HG03342 (cell line): ENCODE results near the gene PRCP.
"Not testable (repeated sequence)": the region's sequence is repeated elsewhere in the genome, so short reads cannot be mapped to it uniquely, and the experiment has no call there.

Source experiments
- ATAC-seq: cut with Tn5 transposase; IDR thresholded peaks from one replicate; pipeline ENCODE4 v1.9.1; 2021; ENCODE audit warnings: mild to moderate bottlenecking, moderate library complexity; ENCODE audit not compliant: unreplicated experiment

Gene PRCP

DNA sequence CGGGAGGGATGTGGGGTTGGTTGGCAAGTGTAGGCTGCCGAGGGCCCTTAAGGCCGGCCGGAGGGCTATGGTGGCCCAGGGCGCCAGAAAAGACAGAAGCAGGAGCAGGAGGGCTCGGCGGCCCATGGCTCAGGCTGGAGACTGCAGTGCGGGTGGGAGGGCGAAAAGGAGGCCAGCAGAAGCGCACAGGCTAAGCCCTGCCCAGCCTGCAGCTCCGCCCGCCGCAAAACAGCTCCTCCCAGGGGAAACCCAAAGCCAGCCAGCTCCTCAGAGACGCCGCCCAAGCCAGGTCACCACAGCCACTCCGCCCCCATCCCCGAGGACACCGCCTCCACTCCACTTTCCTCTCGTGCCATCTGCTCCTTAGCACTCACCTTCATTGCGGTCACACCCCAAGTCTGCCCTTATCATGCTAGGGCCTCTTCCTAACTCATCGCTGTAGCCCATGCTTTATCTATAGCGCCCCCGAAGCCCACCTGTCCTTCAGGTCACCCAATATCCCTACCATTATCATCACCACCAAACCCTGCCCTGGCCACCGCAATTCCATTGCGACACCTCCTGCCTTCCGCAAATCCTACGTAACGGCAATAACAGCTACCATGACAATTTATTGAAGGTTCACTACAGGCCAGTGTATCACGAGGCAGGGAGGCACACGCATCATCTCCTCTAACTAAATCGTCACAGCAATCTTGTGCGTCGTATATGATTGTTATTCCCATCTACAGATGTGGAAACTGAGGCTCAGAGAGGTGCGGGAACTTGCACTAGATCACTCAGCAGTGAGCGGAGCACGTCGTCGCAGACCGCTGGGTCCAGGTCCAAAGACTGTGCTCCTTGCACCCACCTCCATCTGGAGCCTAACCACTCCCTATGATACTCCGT lies at the start of gene PRCP:
PRCP (minus strand) TSS at position 154 of the 888 bp plus-strand sequence; CDS start at position 126, 28 bp downstream.
- peak; percentile 75 for ATAC-seq

DNA sequence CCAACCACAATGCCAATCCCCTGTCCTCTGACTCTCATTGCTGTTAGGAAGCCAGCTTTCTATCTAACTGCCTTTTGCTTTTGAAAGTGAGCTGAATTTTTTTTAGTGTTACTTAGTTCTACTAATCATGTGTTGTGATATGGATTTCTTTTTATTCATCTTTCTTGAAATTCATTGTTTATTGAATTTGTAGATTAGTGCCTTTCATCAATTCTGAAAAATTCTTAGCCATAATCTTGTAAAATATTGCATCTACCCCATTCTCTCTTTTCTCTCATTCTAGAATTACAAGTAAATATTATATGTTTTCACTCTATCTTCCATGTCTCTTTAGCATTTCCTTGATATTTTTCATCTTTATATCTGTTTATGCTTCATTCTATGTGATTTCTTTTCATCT lies 49.1 kb upstream of the PRCP start:
- no peak for ATAC-seq

DNA sequence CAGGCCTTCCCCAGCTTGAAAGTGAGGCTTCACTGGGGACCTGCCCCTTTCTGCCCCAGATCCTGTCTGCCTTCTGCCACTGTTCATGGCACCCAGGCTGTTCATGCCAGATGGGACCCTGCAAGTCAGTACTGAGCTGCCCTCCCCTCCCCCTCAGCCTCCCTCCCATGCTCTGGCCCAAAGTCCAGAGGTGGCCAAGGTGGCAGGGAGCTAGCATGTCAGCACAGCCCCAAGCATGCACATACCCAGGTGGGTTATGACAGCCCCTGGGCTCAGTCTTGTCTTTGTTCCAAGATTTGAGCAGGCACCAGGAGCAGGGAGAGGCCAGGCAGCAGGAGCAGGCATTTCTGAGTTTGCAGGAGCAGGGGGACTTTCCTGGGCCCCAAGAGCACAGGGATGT lies 45.5 kb upstream of the PRCP start:
- ATAC-seq = no peak

DNA sequence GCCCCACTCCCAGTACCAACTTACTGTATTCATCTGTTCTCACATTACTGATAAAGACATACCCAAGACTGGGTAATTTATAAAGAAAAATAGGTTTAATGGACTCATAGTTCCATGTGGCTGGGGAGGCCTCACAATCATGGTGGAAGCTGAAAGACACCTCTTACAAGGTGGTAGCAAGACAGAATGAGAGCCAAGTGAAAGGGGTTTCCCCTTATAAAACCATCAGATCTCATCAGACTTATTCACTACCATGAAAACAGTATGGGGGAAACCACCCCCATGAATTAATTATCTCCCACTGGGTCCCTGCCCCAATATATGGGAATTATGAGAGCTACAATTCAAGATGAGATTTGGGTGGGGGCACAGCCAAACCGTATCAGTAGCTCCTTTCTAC lies 44.8 kb upstream of the PRCP start:
- not testable (repeated sequence) for ATAC-seq

DNA sequence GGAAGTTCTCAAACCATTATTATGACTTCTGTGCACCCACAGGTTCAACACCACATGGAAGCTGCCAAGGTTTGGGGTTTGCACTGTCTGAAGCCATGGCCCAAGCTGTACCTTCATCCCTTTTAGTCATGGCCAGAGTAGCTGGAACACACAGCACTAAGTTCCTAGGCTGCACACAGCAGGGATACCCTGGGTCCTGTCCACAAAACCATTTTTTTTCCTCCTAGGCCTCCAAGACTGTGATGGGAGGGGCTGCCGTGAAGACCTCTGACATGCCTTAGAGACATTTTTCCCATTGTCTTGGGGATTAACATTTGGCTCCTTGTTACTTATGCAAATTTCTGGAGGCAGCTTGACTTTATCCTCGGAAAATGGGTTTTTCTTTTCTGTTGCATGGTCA lies 44.0 kb upstream of the PRCP start:
- ATAC-seq = no peak

DNA sequence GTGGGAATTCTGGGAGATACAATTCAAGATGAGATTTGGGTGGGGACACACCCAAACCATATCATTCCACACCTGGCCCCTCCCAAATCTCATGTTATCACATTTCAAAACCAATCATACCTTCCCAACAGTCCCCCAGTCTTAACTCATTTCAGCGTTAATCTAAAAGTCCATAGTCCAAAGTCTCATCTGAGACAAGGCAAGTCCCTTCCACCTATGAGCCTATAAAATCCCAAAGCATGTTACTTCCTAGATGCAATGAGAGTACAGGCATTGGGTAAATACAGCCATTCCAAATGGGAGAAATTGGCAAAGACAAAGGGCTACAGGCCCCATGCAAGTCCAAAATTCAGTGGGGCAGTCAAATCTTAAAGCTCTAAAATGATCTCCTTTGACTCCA lies 43.2 kb upstream of the PRCP start:
- not testable (repeated sequence) for ATAC-seq

DNA sequence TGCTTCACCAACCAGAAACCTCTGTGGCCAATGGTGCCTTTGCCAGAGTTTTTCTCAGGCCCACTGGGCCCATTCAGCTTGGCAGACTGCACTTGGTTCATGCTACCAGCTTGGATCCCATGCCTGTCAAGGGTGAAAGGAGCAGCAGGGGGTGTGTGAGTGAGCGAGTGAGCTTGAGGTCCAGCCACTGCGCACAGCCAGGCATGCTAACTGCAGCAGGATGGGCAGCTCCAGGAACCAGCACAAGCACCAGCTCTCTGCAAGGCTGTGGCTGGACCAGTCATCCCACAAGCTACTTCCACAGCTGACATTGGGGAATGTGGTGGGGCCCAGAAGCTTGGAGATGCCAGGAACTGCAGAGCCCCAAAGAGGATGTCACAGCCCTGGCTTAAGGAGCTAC lies 42.1 kb upstream of the PRCP start:
- ATAC-seq = no peak

DNA sequence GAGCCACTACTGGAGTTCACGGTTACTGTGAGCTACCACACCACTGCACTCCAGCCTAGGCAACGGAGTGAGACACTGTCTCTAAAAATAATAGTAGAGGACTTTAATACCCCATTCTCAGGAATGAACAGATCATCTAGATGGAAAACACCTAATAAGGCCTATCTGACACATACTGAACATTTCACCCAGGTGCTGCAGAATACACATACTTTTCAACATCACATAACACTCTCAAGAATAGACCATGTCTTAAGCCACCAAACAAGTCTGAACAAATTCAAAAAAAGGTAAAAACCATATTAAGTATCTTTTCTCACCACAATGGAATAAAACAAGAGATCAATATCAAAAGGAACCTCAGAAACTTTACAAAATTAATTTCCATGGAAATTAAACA lies 39.2 kb upstream of the PRCP start:
- no peak for ATAC-seq

DNA sequence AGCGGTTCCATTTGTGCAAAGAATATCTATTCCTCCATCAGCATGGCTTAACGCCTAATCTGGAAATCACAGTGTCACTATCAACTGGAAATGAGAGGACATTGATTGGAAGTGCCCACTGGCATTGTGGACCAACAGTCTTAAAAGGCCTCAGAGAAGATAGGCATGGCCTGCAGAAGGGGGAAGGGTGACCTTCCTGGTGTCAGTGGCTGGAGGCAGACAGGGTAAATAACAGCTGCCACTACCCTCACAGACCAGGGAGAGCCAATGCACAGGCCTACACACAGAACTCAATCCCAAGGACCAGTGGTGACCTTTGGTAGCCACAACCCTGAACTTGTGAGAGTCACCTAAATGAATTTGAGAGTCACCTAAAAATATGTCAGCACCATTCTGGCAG lies 37.3 kb upstream of the PRCP start:
- no peak for ATAC-seq

DNA sequence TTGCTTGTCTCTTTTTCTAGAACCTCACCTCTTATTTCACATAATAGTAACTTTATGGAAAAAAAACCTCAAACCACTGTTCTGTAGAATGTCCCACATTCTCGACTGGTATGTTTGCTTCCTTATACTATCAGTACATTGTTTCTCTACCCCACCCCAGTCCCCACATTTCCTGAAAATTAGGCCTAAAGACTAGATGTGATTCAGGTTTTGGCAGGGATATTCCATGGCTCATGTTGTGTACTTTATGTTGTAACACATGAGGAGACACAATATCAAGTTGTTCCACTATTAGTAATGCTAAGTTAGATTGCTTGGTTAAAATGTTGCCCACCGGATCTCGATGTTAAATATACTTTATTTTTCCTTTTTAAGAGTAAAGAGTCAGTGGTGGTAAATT lies 36.0 kb upstream of the PRCP start:
- no peak for ATAC-seq

DNA sequence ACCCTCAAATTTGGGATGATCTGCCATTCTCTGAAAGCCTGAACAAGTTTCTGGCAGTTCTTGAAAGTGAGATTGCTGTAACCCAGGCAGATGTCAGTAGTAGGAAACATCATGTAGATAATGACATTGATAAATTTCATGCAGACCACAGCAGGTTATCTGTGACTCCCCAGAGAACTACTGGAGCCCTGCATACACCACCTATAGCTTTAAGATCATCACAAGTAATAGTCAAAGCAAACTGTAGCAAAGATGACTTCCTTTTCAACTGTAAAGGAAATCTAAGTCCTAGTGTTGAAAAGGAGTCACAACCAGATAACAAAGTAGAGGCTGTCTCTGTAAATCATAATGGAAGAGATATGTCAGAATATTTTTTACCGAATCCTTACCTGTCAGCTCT lies 32.3 kb upstream of the PRCP start:
- no peak for ATAC-seq

DNA sequence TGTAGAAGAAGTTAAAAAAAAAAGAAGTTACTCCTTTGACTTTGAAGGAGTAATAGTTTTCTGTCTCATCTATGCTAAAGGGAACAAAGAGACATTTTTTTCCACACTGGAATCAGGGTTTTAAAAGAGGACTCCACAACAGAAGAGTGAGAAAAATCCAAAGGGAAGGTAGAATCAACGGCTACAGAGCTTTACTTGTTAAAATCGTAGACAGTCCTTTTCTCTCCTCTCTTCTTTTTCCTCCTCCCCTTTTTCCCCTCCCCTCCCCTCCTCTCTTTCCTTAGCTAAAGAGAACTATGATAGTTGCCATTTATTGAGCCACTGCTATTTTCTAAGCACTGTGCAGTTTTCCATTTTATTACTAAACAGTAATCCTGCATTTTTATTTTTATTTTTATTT lies 30.5 kb upstream of the PRCP start:
- ATAC-seq = no peak

DNA sequence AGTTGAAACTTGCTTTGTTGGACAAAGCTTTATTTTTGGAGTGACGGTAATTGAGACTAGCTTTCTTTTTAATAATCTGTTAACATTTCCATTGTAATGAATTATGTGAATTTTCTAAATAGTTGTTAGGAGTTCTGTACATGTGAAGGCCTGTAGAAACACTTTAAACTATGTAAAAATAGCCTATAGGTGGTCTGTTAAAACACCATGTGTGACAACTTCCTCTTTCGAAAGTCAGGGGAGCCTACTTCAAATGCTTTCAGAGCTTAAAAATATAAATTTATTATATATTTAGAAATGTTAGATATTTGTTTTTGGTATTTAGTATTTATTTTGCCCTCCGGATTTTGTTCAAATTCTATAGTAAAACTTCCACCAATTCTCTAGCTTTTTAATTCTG lies 30.0 kb upstream of the PRCP start:
- no peak for ATAC-seq

DNA sequence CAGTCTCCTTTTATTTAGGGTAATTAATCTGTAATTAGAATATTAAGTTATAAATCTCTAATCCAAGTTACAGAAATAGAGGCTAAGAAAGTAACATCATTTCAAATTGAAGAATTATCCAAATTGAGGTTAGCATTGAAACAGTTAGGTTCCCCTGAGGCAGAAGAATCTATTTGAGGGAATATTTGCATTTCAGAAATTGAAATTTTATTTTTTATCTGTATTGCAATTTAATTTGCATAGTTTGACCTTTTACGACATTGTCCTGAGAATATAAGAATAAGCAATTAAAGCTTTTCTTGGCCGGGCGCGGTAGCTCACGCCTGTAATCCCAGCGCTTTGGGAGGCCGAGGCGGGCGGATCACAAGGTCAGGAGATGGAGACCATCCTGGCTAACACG lies 28.9 kb upstream of the PRCP start:
- ATAC-seq = no peak

DNA sequence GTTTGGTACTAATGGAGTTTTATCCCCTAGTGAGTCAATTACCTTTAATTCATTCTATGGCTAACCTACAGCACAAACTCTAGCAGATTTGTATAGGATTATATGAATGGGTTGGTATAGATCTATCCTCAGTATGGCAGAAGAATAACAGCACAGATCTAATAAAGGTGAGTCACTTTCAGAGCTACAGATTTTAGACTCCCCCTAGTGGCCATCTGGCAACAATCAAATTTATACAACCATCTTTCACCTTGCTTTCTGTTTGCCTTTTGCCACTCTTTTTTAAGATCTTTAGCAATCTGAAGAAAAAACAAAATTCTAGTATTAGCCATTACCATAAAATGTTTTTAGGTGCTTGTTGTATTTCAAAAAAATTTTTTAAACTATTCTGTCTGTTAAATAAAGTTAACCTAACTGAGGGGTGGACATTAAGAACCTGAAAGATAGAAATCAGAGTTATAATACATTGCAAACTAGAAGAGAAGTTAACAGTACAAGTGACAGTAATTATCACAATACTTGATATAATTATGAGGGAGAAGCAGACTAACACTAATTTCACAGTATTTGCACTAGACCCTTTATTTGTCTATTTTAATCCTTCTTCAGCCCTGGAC lies 27.1 kb upstream of the PRCP start:
- peak; percentile 79 for ATAC-seq

DNA sequence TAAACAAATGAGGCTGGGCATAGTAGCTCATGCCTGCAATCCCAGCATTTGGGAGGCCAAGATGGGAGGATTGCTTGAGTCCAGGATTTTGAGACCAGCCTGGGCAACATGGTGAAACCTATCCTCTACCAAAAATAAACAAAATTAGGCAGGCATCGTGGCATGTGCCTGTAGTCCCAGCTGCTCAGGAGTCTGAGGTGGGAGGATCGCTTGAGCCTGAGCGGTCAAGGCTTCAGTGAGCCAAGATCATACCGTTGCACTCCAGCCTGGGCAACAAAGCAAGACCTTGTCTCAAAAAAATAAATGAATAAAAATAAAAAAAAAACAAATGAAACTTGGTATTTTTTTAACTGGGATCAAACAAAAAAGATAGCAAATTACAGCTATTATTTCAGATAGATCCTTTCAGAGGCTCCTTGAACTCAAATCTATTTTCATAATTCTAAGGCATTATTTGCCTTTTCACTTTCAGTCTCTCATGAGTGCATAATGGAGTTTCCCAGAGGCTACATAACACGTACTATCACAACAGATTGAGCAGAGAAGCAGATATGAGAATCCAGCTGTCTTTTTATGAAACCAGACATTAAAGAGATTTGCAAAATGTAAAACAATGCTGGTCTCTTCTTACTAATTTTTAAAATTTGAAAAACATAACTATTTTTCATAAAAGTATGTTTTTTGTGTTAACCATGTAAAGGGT lies 24.4 kb upstream of the PRCP start:
- ATAC-seq = no peak

DNA sequence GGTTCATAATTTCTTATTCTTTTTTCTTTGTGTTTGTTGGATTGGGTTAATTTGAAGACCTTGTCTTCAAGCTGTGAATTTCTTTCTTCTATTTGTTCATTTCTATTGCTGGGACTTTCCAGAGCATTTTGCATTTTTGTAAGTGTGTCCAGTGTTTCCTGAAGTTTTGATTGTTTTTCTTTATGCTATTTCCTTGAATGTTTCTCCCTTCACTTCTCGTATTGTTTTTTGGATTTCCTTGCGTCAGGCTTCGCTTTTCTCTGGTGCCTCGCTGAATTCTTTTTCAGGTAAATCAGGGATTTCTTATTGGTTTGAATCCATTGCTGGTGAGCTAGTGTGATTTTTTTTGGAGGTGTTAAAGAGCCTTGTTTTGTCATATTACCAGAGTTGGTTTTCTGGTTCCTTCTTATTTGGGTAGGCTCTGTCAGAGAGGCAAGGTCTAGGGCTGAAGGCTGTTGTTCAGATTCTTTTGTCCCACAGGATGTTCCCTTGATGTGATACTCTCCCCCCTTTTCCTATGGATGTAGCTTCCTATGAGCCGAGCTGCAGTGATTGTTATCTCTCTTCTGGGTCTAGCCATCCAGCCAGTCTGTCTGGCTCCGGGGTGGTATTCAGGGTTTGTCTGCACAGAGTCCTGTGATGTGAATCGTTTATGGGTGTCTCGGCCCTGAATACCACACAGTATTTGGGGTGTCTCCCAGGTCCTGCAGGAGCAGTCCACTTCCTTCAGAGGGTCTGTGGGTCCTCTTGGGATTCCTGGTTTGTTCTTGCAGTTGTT lies 22.4 kb upstream of the PRCP start:
- not testable (repeated sequence) for ATAC-seq

DNA sequence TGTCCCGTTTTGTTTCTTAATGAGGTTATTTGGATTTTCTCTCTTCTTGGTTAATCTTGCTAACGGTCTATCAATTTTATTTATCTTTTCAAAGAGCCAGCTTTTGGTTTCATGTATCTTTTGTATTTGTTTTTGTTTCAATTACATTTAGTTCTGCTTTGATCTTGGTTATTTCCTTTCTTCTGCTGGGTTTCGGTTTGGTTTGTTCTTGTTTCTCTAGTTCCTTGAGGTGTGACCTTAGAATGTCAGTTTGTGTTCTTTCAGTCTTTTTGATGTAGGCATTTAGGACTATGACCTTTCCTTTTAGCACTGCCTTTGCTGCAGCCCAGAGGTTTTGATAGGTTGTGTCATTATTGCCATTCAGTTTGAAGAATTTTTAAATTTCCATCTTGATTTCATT lies 20.0 kb upstream of the PRCP start:
- ATAC-seq = not testable (repeated sequence)

DNA sequence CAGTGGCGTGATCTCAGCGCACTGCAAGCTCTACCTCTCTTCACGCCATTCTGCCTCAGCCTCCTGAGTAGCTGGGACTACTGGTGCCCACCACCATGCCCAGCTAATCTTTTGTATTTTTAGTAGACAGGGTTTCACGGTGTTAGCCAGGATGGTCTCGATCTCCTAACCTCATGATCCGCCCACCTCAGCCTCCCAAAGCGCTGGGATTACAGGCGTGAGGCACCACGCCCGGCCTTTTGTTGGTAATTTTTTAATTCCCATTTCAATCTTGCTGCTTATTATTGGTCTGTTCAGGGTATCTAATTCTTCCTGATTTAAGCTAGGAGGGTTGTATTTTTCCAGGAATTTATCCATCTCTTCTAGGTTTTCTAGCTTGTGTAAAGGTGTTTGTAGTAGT lies 19.6 kb upstream of the PRCP start:
- not testable (repeated sequence) for ATAC-seq

DNA sequence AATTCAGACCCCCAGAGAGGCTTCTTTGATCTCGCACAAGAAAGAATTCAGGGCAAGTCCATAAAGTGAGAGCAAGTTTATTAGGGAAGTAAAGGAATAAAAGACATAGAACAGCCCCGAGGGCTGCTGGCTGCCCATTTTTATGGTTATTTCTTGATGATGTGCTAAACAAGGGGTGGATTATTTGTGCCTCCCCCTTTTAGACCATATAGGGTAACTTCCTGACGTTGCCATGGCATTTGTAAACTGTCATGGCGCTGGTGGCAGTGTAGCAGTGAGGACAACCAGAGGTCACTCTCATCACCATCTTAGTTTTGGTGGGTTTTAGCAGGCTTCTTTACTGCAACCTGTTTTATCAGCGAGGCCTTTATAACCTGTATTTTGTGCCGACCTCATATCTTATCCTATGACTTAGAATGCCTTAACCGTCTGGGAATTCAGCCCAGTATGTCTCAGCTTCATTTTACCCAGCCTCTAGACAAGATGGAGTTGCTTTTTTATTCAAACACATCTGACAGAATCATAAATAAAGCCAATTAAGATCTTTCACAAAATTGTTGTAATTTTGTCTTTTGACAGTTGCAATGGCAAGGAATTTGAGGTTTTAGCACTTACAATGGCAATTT lies 8.9 kb upstream of the PRCP start:
- no peak for ATAC-seq

DNA sequence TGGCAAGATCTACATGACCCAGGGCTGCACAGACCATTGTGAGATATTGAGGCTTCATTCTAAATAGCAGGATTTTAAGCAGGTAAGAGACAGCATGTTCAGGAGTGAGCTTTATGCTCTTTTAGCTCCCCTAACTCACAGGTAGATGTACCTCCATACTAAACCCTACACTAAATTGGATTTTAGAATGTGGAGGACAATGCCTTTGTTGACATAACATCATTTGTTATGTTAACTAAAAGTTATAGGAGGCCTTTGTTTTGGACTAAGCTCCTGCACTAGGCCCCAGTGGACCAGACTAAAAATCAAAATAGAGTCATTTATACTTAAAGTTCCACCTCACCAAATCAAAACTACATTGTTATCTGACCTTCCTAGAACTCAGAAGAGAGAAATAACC lies 8.1 kb upstream of the PRCP start:
- ATAC-seq = no peak
